ENCODE data around the gene FKBP5.
"Not testable (repeated sequence)": the region's sequence is repeated elsewhere in the genome, so short reads cannot be mapped to it uniquely, and the experiment has no call there.

The FKBP5 gene

DNA sequence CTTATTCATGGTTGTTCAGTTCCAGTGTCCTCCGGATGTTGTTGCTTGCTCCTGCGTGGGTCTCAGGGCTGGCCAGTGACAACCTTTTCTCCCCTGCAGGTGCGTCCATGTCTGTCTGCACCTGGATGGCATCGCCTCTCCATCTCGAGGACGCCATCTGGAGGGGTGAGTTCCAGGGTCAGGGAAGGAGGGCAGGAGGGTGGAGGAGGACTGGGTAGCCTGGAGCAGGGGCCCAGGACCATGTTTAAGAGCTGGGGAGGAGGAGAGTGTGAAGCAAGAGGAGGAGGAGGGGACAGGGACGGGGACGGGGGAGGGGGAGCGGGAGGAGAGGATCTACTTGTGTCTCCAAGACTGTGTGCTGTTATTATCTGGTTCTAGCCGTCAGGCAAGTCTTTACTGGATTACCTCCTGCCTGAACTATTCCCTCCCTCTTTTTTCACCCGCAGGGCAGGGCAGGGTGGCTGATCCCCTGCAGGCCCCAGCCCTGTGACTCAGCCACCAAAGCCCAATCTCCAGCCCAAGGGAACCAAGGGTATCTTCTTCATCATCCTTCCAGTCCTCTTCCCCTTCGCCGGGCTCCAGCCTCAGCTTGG is 143.8 kb downstream of the FKBP5 start:
- no peak for DNase-seq (ENCODE audit: low spot score in 2 of 2)
- no peak overlapping the region for H3K27ac Mint-ChIP-seq (ENCODE audit: low read depth)
- H3K27me3 Mint-ChIP-seq: peaks cover 5% of the 10 kb centered on the region

GRCh38 chr6:35543459-35544193 is 145.1 kb downstream of the FKBP5 start:
- no peak overlapping the region for H3K4me3 Mint-ChIP-seq
- no peaks in the 10 kb centered on the region for H3K27me3 Mint-ChIP-seq
- H3K9me3 Mint-ChIP-seq: no peaks in the 10 kb centered on the region
- ATAC-seq (replicated peaks; ENCODE audit: extremely low read depth, poor library complexity, severe bottlenecking) (no peak), DNase-seq (ENCODE audit: low spot score in 2 of 2) (no peak)
- peak overlapping the region; percentile 60 for H3K27ac Mint-ChIP-seq (ENCODE audit: low read depth)
- no peaks in the 10 kb centered on the region for H3K4me1 Mint-ChIP-seq
- H3K36me3 Mint-ChIP-seq (ENCODE audit: insufficient read depth): peaks cover 2% of the 10 kb centered on the region

More for the DNA sequence above, 143.8 kb downstream of the FKBP5 start:
- no peaks in the 10 kb centered on the region for H3K4me1 Mint-ChIP-seq
- peaks cover 2% of the 10 kb centered on the region for H3K36me3 Mint-ChIP-seq (ENCODE audit: insufficient read depth)
- H3K4me3 Mint-ChIP-seq: no peak overlapping the region
- no peak for ATAC-seq (replicated peaks; ENCODE audit: extremely low read depth, poor library complexity, severe bottlenecking)
- H3K9me3 Mint-ChIP-seq: no peaks in the 10 kb centered on the region

DNA sequence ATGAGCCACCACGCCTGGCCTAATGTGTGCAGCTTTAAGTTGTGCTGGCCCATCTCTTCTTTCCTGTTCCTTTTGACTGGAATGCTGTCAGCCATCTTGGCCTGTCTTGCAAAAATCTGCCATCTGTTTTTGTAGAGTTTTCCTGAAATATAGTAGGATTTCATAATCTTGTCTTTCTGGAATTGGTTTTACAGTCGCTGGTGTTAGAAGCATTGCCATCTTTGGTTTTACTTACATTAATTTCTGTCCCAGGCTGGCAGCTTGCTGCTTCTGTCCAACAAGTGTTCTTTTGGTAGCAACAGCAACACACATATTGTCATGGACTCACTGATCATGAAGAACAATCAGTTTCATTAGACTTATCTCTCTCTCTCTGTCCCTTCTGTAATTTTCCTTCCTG is 146.9 kb downstream of the FKBP5 start:
- H3K27me3 Mint-ChIP-seq: no peaks in the 10 kb centered on the region
- no peak for ATAC-seq (replicated peaks; ENCODE audit: extremely low read depth, poor library complexity, severe bottlenecking)
- no peaks in the 10 kb centered on the region for H3K36me3 Mint-ChIP-seq (ENCODE audit: insufficient read depth)
- no peaks in the 10 kb centered on the region for H3K4me1 Mint-ChIP-seq
- no peak for DNase-seq (ENCODE audit: low spot score in 2 of 2)
- H3K9me3 Mint-ChIP-seq: no peaks in the 10 kb centered on the region
- no peak overlapping the region for H3K27ac Mint-ChIP-seq (ENCODE audit: low read depth)
- H3K4me3 Mint-ChIP-seq: no peak overlapping the region

DNA sequence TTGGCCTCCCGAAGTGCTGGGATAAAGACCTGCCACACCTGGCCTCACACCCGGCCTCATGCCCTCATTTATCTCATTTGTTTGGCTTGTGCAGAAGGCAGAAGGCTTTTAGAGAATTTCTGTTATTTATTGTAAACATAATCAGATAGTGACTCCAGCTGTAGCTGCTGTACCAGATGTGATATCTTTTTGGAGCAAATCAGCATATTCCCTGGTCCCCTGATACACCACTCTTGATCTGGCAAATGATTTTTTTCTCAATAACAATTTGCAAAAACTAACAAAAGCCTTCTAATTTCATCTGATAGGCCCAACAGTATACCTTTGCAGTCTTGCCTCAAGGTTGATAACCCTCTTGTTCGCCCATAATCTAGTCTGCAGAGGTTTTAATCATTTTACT is 149.5 kb downstream of the FKBP5 start:
- H3K9me3 Mint-ChIP-seq: no peaks in the 10 kb centered on the region
- H3K36me3 Mint-ChIP-seq (ENCODE audit: insufficient read depth): no peaks in the 10 kb centered on the region
- peaks cover 5% of the 10 kb centered on the region for H3K4me1 Mint-ChIP-seq
- peaks cover 16% of the 10 kb centered on the region for H3K27me3 Mint-ChIP-seq
- ATAC-seq (replicated peaks; ENCODE audit: extremely low read depth, poor library complexity, severe bottlenecking) (no peak), DNase-seq (ENCODE audit: low spot score in 2 of 2) (no peak)
- no peak overlapping the region for H3K27ac Mint-ChIP-seq (ENCODE audit: low read depth)
- H3K4me3 Mint-ChIP-seq: no peak overlapping the region

- ATAC-seq (replicated peaks; ENCODE audit: extremely low read depth, poor library complexity, severe bottlenecking); DNase-seq (ENCODE audit: low spot score in 2 of 2); H3K4me3 Mint-ChIP-seq; H3K4me1 Mint-ChIP-seq; H3K9me3 Mint-ChIP-seq; H3K27ac Mint-ChIP-seq (ENCODE audit: low read depth); H3K36me3 Mint-ChIP-seq (ENCODE audit: insufficient read depth): not testable (repeated sequence)
- peaks cover 21% of the 10 kb centered on the region for H3K27me3 Mint-ChIP-seq
These were observed 152.9 kb downstream of the FKBP5 start for GRCh38 chr6:35535847-35536246.

DNA sequence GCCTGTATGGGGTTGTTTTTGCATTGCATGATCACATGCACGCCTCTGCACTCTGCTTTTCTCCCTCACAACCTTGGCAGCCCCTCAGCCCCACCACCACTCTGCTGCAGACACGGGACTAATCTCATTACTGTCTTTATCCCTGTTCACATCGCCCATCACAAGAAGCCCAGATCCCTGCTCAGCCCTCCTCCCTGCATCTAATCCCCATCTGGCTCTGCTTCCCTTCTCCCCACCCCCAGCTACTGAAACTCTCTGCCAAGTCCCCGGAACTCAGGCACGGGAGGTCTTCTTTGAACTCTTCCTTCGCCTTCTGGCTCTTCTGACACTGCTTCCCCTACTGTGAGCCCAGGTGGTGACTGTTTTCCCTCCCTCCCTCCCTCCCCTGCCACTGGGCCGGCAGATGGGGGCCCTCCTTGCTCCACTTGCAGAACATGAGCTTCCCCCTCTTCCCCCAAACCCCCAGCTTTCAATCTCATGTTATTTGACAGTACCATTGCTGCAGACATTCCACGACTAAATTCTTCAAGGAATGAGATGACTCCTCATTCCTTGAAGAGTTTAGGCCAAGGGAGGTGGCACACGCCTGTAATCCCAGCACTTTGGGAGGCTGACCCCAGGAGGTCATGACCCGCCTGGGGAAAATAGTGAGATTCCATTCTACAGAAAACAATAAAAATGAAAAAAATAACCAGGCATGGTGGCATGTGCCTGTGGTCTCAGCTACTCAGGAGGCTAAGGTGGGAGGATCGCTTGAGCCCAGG is 154.1 kb downstream of the FKBP5 start:
- ATAC-seq (replicated peaks; ENCODE audit: extremely low read depth, poor library complexity, severe bottlenecking) (no peak), DNase-seq (ENCODE audit: low spot score in 2 of 2) (no peak)
- peaks cover 4% of the 10 kb centered on the region for H3K36me3 Mint-ChIP-seq (ENCODE audit: insufficient read depth)
- peaks cover 21% of the 10 kb centered on the region for H3K27me3 Mint-ChIP-seq
- no peak overlapping the region for H3K4me3 Mint-ChIP-seq
- H3K4me1 Mint-ChIP-seq: peaks cover 6% of the 10 kb centered on the region
- H3K9me3 Mint-ChIP-seq: no peaks in the 10 kb centered on the region
- no peak overlapping the region for H3K27ac Mint-ChIP-seq (ENCODE audit: low read depth)

- peaks cover 6% of the 10 kb centered on the region for H3K4me1 Mint-ChIP-seq
- DNase-seq (ENCODE audit: low spot score in 2 of 2): no peak
- ATAC-seq (replicated peaks; ENCODE audit: extremely low read depth, poor library complexity, severe bottlenecking): no peak
- no peak overlapping the region for H3K27ac Mint-ChIP-seq (ENCODE audit: low read depth)
- no peaks in the 10 kb centered on the region for H3K9me3 Mint-ChIP-seq
- peaks cover 21% of the 10 kb centered on the region for H3K27me3 Mint-ChIP-seq
- H3K36me3 Mint-ChIP-seq (ENCODE audit: insufficient read depth): peaks cover 4% of the 10 kb centered on the region
- no peak overlapping the region for H3K4me3 Mint-ChIP-seq
These were observed 154.7 kb downstream of the FKBP5 start for GRCh38 chr6:35533981-35534380.

DNA sequence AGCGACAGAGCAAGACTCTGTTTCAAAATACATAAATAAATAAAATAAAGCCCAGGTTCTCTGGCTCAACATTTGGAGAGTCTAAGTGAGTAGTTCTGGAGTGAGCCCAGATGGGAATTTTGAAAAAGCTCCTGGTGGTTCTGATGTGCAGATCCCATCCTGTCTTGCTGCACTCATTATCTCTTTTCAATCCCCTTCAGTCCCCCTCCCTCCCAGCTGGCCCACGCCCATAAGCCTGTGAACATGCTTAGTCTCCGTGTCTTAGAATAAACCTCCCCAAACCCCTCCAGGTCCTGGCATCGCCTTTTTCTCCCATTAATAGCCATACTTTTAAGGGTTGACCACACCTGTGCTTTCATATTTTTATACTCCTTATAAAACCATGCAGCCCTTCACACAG is 156.6 kb downstream of the FKBP5 start:
- ATAC-seq (replicated peaks; ENCODE audit: extremely low read depth, poor library complexity, severe bottlenecking) (no peak), DNase-seq (ENCODE audit: low spot score in 2 of 2) (no peak)
- Mint-ChIP-seq H3K9me3 (no peaks in the 10 kb centered on the region), H3K27me3 (peaks cover 21% of the 10 kb centered on the region), H3K4me1 (peaks cover 6% of the 10 kb centered on the region), H3K36me3 (ENCODE audit: insufficient read depth) (peaks cover 4% of the 10 kb centered on the region), H3K27ac (ENCODE audit: low read depth) (no peak overlapping the region), H3K4me3 (no peak overlapping the region)

- DNase-seq (ENCODE audit: low spot score in 2 of 2) (no peak), ATAC-seq (replicated peaks; ENCODE audit: extremely low read depth, poor library complexity, severe bottlenecking) (no peak)
- H3K9me3 Mint-ChIP-seq: no peaks in the 10 kb centered on the region
- no peaks in the 10 kb centered on the region for H3K27me3 Mint-ChIP-seq
- no peak overlapping the region for H3K4me3 Mint-ChIP-seq
- peak overlapping the region; percentile 62 for H3K27ac Mint-ChIP-seq (ENCODE audit: low read depth)
- H3K4me1 Mint-ChIP-seq: peaks cover 28% of the 10 kb centered on the region
- peaks cover 6% of the 10 kb centered on the region for H3K36me3 Mint-ChIP-seq (ENCODE audit: insufficient read depth)
These were observed 164.2 kb downstream of the FKBP5 start for GRCh38 chr6:35524380-35525020.

Measured in central memory CD8-positive, alpha-beta T cell (primary cell).